HepG2 (cell line): ENCODE measurements around the gene UPF3A. TPM values are rescaled to one million over a fixed set of nuclear protein-coding genes. Genes with fewer than 3 reads are reported as not detected.

Experiments
- ATAC-seq: fragments of 200-7000 bp; cut with Tn5 transposase; 3 replicates; pipeline ENCODE4 v1.9.1; 2020; ENCODE audit warnings: mild to moderate bottlenecking, moderate library complexity
- BruUV-seq: library from RNA; stranded (reverse); fragments of 400-500 nt; replicated peaks from 2 replicates; lab custom pipeline; 2021; lab: Mats Ljungman, UMichigan
- CTCF ChIA-PET: fragments of 300-600 bp; formaldehyde crosslinking; extraction: SDS; loops from one replicate; lab custom pipeline; 2021; ENCODE audit warnings: low total read pairs, inconsistent platforms, low intra/inter-chr PET ratio; lab: Yijun Ruan, JAX
- POLR2A ChIA-PET: fragments of 350-600 bp; sonication (Branson Sonifier 250); formaldehyde crosslinking; loops from one replicate; lab custom pipeline; 2020; ENCODE audit warnings: antibody characterized with exemption, inconsistent platforms; lab: Yijun Ruan, JAX
- DNase-seq: peaks from one replicate; pipeline ENCODE4 v3.0.0-alpha.2; 2015; ENCODE audit warnings: low spot score
- FAIRE-seq: peaks from 3 replicates; lab custom pipeline; 2011; peaks lifted over from hg19 to GRCh38; lab: Jason Lieb, UNC
- H2AFZ ChIP-seq: one replicate; pipeline ENCODE4 v1.6.1; 2011; ENCODE audit warnings: low read length, inconsistent platforms
- H3K27ac ChIP-seq: fragments of 300-600 bp; 3 replicates; pipeline ENCODE4 v1.8.0; 2011; ENCODE audit warnings: mixed run types, mild to moderate bottlenecking, mixed read lengths, low read length, inconsistent platforms; ENCODE audit not compliant: insufficient read depth; ENCODE audit errors: extremely low read length
- H3K27me3 ChIP-seq, 2 experiments: fragments of 200-600 bp in 1 of 2; 2 replicates in 1 of 2; 3 replicates in 1 of 2; pipeline versions ENCODE4 v1.6.0 to v1.8.0; 2011; ENCODE audit warnings: low read length in 2 of 2, mild to moderate bottlenecking in 2 of 2, moderate library complexity in 2 of 2, inconsistent platforms in 1 of 2; ENCODE audit not compliant: insufficient read depth in 2 of 2, control insufficient read depth in 1 of 2
- H3K36me3 ChIP-seq, 2 experiments: fragments of 200-600 bp in 1 of 2; replicated peaks in 1 of 2; 2 replicates in 1 of 2; 3 replicates in 1 of 2; pipeline versions ENCODE4 v1.5.1 to v1.8.0; 2011; ENCODE audit warnings: low read length in 2 of 2, inconsistent platforms in 1 of 2; ENCODE audit not compliant: insufficient read depth in 2 of 2, control insufficient read depth in 1 of 2
- H3K4me1 ChIP-seq: 2 replicates; pipeline ENCODE4 v1.5.1; 2012; ENCODE audit warnings: low read length, inconsistent platforms; ENCODE audit not compliant: insufficient read depth
- H3K4me2 ChIP-seq: 2 replicates; pipeline ENCODE4 v1.6.0; 2011; ENCODE audit warnings: low read depth, low read length, inconsistent platforms
- H3K4me3 ChIP-seq, 3 experiments: fragments of 200-600 bp in 1 of 3; sonication (generic), shearing (Covaris generic) in 1 of 3; replicated peaks in 1 of 3; 2 replicates each; pipeline ENCODE4 v1.5.1; 2011 to 2016; ENCODE audit warnings: low read length in 3 of 3, inconsistent platforms in 2 of 3, low read depth in 2 of 3, mild to moderate bottlenecking in 2 of 3, control low read depth in 1 of 3, mixed read lengths in 1 of 3; ENCODE audit not compliant: insufficient read depth in 1 of 3
- H3K79me2 ChIP-seq: one replicate; pipeline ENCODE4 v1.6.1; 2011; ENCODE audit warnings: low read length, inconsistent platforms; ENCODE audit not compliant: insufficient read depth
- H3K9ac ChIP-seq: 2 replicates; pipeline ENCODE4 v1.6.0; 2011; ENCODE audit warnings: mild to moderate bottlenecking, low read depth, low read length, inconsistent platforms; ENCODE audit not compliant: insufficient read depth
- H3K9me3 ChIP-seq: 2 replicates; pipeline ENCODE4 v1.5.1; 2012; ENCODE audit warnings: mild to moderate bottlenecking, low read length
- H4K20me1 ChIP-seq: 2 replicates; pipeline ENCODE4 v1.6.0; 2011; ENCODE audit warnings: inconsistent platforms, mild to moderate bottlenecking, low read length, moderate library complexity; ENCODE audit not compliant: insufficient read depth
- ATF5 ChIP-seq: sonication (generic); formaldehyde crosslinking; IDR thresholded peaks from 2 replicates; pipeline ENCODE4 v1.4.0; 2020; ENCODE audit warnings: mild to moderate bottlenecking, low read depth, missing genetic modification reagents
- CCAR2 ChIP-seq: fragments of 200-400 bp; formaldehyde crosslinking; optimal IDR thresholded peaks from 2 replicates; pipeline ENCODE3; 2018; ENCODE audit warnings: low read depth, mild to moderate bottlenecking, low read length, moderate library complexity
- CHCHD3 ChIP-seq: sonication (generic); formaldehyde crosslinking; IDR thresholded peaks from 2 replicates; pipeline ENCODE4 v1.8.0; 2022; ENCODE audit warnings: mild to moderate bottlenecking, missing genetic modification reagents, moderate library complexity
- HNF1B ChIP-seq: sonication (generic); formaldehyde crosslinking; IDR thresholded peaks from 2 replicates; pipeline ENCODE4 v1.5.1; 2020; ENCODE audit warnings: mild to moderate bottlenecking, moderate library complexity, missing genetic modification reagents
- NAIF1 ChIP-seq: sonication (generic); formaldehyde crosslinking; IDR thresholded peaks from 2 replicates; pipeline ENCODE4 v1.5.0; 2020; ENCODE audit warnings: mild to moderate bottlenecking, missing genetic modification reagents, borderline replicate concordance
- NCOA2 ChIP-seq: sonication (generic); formaldehyde crosslinking; IDR thresholded peaks from 2 replicates; pipeline ENCODE4 v1.8.0; 2022; ENCODE audit warnings: inconsistent platforms
- REPIN1 ChIP-seq: sonication (generic); formaldehyde crosslinking; IDR thresholded peaks from 2 replicates; pipeline ENCODE4 v1.8.0; 2022; ENCODE audit warnings: missing genetic modification reagents, low read depth, mild to moderate bottlenecking, borderline replicate concordance
- SRSF9 ChIP-seq: fragments of 200-400 bp; formaldehyde crosslinking; IDR thresholded peaks from 2 replicates; pipeline ENCODE4 v1.6.1; 2018; ENCODE audit warnings: borderline replicate concordance, mild to moderate bottlenecking, low read depth, low read length; ENCODE audit not compliant: insufficient read depth, poor library complexity, severe bottlenecking
- SYNCRIP ChIP-seq: fragments of 200-400 bp; formaldehyde crosslinking; IDR thresholded peaks from 2 replicates; pipeline ENCODE4 v1.6.1; 2018; ENCODE audit warnings: mild to moderate bottlenecking, low read depth, low read length; ENCODE audit not compliant: insufficient read depth
- TRIM22 ChIP-seq: fragments of 450-650 bp; IDR thresholded peaks from 2 replicates; pipeline ENCODE4 v1.6.1; 2017
- YEATS4 ChIP-seq: sonication (generic); formaldehyde crosslinking; IDR thresholded peaks from 2 replicates; pipeline ENCODE4 v1.4.0; 2020; ENCODE audit warnings: missing genetic modification reagents, borderline replicate concordance
- ZNF260 ChIP-seq: sonication (generic); formaldehyde crosslinking; IDR thresholded peaks from 2 replicates; pipeline ENCODE4 v1.4.0; 2020; ENCODE audit warnings: missing genetic modification reagents, low read depth, mild to moderate bottlenecking, borderline replicate concordance
- ZNF577 ChIP-seq: sonication (generic); formaldehyde crosslinking; IDR thresholded peaks from 2 replicates; pipeline ENCODE4 v1.4.0; 2020; ENCODE audit warnings: mild to moderate bottlenecking, low read depth, missing genetic modification reagents, borderline replicate concordance
- ZNF615 ChIP-seq: sonication (generic); formaldehyde crosslinking; IDR thresholded peaks from 2 replicates; pipeline ENCODE4 v1.5.0; 2020; ENCODE audit warnings: mild to moderate bottlenecking, missing genetic modification reagents, borderline replicate concordance
- ZNF672 ChIP-seq: sonication (generic); formaldehyde crosslinking; IDR thresholded peaks from 2 replicates; pipeline ENCODE4 v1.8.1; 2022; ENCODE audit warnings: missing genetic modification reagents
- WGBS: methylation state at CpG from one replicate; pipeline ENCODE4 v1.1.6; 2017; ENCODE audit warnings: low lambda C conversion rate; 5-methylcytosine and 5-hydroxymethylcytosine counted together
- in situ Hi-C: cut with HindIII; loops from 2 replicates; pipeline ENCODE4 v1.10.0; 2017; ENCODE audit warnings: low pct_unique_long_range_greater_than_20kb; ENCODE audit not compliant: extremely low pct_ligation_motif_present
- intact Hi-C: fragments of 100-400 bp; cut with micrococcal nuclease; formaldehyde crosslinking; loops from one replicate; pipeline ENCODE4 v1.10.0; 2022; ENCODE audit not compliant: unreplicated experiment
- polyA plus RNA-seq, 8 experiments: library from polyadenylated mRNA; depleted of rRNA in 3 of 8; stranded (reverse) in 7 of 8; unstranded in 1 of 8; fragments of >200 nt; fragmentation: Illumina TruSeq in 4 of 8; extraction: Trizol in 4 of 8; gene quantifications; 2 replicates each; pipeline versions ENCODE4 v1.2.1 to v1.2.3, GENCODE V29; 2011 to 2016; ENCODE audit warnings: low read depth in 4 of 8, missing spikeins in 1 of 8, mixed read lengths in 1 of 8; ENCODE audit not compliant: insufficient read depth in 1 of 8
- total RNA-seq, 5 experiments: library from RNA; depleted of rRNA; stranded (reverse); fragments of >200 nt; fragmentation: Illumina TruSeq; extraction: Trizol; gene quantifications; 2 replicates each; pipeline ENCODE4 v1.2.3, GENCODE V29; 2016; ENCODE audit warnings: low read depth in 1 of 5

The UPF3A gene
- total and polyA plus RNA-seq, 2 of the 13 experiments (the other 11 are each of a cell fraction or from before 2014, with no cell fraction given), result 60.2 to 63.8 TPM

- no peak for TF ChIP-seq CHCHD3 (CRISPR knock-in tag)
- TF ChIP-seq REPIN1 (CRISPR knock-in tag), result no peak
- no peak for TF ChIP-seq SYNCRIP
- TF ChIP-seq ATF5 (CRISPR knock-in tag), result no peak
- no peak for TF ChIP-seq ZNF615 (CRISPR knock-in tag)
- no peak for TF ChIP-seq CCAR2
- no peak for TF ChIP-seq NAIF1
- TF ChIP-seq TRIM22, result no peak
- TF ChIP-seq HNF1B (CRISPR knock-in tag), result no peak
- no peak for TF ChIP-seq ZNF577 (CRISPR knock-in tag)
- TF ChIP-seq YEATS4 (CRISPR knock-in tag), result no peak
- TF ChIP-seq ZNF672, result no peak
- no peak for TF ChIP-seq SRSF9
- no peak for TF ChIP-seq NCOA2 (CRISPR knock-in tag)
- no peak for TF ChIP-seq ZNF260 (CRISPR knock-in tag)
- ChIA-PET POLR2A (no interaction called here), CTCF (no interaction called here)
- Histone ChIP-seq H3K9ac (no peak overlapping the region), H4K20me1 (no peaks in the 10 kb centered on the region), H3K79me2 (no peaks in the 10 kb centered on the region), H3K9me3 (no peaks in the 10 kb centered on the region), H3K4me1 (no peaks in the 10 kb centered on the region), H3K27me3 (no peaks in the 10 kb centered on the region), H3K27ac (no peak overlapping the region), H2AFZ (no peak overlapping the region), H3K4me3 (no peak overlapping the region), H3K36me3 (peaks cover 8 to 48% of the 10 kb centered on the region in 2 experiments; a peak in 4 of 5 replicates), H3K4me2 (no peak overlapping the region)
- ATAC-seq (no peak), FAIRE-seq (no peak), DNase-seq (no peak)
- in situ Hi-C loops (no loop called here), intact Hi-C loops (no loop called here)
- no TSS peak for BruUV-seq
- WGBS, result 97% methylated on average over 13 of the region's 13 CpGs
Observed at GRCh38 chr13:114304346-114305034, 23.1 kb downstream of the UPF3A start.
